ENCODE data around the gene ZNF416.
A peak's percentile ranks its signal among the peaks of the same experiment; 100 is the strongest.

Gene ZNF416

DNA sequence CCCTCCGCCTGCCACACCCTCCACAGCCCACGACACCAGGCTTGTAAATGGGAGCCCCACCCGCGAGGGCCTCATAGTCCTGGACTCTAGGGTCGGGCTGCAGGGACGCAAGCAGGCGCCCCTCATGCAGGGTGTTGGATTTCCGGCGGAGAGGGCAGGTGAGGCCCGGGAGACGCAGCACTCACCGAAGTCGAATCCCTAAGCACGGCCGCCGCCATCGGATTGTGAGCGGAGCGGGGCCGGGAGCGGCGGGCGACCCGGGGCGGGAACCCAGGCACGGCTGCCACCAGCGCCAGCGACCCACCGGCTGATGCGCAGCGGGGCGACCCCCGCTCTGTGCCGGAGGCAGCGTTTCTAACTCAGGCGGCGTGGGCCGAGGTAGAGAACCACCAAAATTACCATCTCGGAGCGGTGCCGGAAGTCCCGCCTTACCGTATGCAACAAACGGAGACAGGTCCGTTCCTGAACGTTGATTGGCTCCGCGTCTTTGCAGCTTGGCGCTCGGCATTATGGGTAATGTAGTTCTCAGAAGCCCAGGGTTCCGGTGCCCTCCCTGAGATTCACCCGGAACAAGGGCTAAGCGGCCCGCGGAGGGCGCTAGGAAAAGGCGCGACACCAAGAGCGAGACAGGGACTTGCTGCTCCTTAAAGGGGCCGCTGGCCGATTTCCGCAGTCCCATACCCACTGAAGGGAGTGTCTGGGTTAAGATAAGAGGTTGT is at the start of gene ZNF416:
TSS of gene ZNF416 (minus strand) at position 425 of the 719 bp plus-strand sequence. CDS start at position 218, 207 bp downstream.
- peak; percentile 80 to 90 for DNase-seq (ENCODE audit: low read depth in 2 of 2)

DNA sequence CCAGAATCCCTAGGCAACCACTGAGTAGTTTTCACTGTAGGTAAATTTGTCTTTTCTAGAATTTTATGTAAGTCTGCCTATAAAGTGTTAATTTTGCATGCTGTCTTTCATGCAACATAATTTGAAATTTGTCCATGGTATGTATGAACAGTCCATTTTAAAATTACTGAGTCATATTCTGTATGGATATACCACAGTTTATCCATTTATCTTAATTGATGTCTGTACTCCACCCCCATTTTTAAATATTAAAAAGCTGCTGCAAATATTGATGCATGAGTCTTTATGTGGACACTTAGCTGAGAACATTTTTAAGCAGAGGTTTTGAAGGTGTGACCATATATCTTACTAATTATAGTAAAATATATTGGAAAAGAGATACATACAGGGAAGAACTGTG is 44.4 kb upstream of the ZNF416 start:
- no peak for DNase-seq (ENCODE audit: low read depth in 2 of 2)

DNA sequence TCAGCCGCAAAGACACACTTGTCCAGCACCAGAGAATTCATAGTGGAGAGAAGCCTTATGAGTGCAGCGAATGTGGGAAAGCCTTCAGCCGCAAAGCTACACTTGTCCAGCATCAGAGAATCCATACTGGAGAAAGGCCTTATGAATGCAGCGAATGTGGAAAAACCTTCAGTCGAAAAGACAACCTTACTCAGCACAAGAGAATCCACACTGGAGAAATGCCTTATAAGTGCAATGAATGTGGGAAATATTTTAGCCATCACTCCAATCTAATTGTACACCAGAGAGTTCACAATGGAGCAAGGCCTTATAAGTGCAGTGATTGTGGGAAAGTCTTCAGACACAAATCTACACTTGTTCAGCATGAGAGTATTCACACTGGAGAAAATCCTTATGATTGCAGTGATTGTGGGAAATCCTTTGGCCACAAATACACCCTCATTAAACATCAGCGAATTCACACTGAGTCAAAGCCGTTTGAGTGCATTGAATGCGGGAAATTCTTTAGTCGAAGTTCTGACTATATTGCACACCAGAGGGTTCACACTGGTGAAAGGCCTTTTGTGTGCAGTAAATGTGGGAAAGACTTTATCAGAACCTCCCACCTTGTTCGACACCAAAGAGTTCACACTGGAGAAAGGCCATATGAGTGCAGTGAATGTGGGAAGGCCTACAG is 42.1 kb upstream of the ZNF416 start:
- DNase-seq (ENCODE audit: low read depth in 2 of 2) = no peak

DNA sequence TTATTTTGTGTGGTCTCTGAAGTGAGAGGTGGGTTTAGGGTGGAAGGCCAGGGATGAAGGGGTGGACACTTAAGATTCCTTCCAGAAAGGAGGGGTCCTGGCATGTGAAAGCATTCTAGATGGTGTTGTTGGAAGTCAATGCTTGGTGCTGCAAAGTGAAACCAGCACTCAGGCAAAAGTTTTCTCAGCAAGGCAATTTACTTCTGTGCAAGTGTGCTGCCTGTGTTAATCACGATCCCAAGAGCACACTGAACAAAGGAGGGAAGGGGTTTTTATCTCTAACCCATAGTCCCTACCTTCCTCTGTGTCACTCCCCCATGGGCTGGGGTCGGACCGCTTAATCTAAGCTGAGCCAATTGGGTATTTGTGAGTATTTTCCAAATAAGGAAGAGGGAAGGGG is 36.6 kb upstream of the ZNF416 start:
- no peak for DNase-seq (ENCODE audit: low read depth in 2 of 2)

DNA sequence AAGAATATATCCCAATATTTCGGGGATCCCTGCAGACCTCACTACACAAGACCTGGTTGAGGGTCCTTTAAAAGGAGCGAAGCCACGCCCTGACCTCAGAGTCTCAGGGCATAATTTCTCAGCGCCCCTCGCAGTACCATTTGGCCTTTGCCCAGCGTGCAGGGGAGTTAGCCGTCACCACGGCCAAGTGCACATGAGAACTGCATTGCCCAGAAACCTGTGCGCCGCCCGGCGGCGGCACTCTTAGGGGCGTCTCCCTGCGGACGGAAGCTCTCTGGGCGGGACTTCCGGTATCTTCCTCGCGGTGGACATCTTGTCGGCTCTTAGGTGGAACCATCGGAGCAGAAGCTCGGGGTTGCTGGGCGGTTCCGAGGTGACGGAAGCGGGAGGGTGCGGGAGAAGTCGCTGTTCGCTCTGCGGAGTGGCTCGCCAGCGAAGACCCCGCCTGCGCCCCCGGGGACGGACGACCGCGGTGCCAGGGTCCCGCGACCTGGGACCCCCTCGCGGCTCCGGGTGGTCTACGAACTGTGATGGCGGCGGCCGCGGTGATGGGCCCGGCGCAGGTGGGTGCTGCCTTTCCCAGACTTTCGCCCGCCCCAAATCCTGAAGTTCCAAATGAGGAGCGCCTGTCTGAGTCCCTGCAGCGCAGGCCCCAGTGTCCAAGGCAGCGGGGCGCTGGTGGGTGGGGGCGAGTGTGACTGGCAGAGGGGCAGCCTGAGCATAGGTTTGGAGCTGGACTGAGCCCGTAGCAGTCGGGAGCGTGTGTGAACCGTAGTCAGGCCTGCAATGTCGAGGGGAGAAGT is 35.4 kb upstream of the ZNF416 start, which contains the start of gene ZNF134:
TSS of gene ZNF134 (plus strand) at position 302 of the 803 bp plus-strand sequence. CDS start 5,227 bp downstream, outside the sequence.
- DNase-seq (ENCODE audit: low read depth in 2 of 2) = peak; percentile 83

- DNase-seq (ENCODE audit: low read depth in 2 of 2) = no peak
These were observed 32.4 kb upstream of the ZNF416 start for GRCh38 chr19:57611113-57611512.

DNA sequence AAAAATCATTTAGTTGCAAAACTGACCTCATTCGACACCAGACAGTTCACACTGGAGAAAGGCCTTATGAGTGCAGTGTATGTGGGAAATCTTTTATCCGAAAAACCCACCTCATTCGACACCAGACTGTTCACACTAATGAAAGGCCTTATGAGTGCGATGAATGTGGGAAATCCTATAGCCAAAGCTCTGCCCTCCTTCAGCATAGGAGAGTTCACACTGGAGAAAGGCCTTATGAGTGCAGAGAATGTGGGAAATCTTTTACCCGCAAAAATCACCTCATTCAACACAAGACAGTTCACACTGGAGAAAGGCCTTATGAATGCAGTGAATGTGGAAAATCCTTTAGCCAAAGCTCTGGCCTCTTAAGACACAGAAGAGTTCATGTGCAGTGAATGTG is 28.2 kb upstream of the ZNF416 start:
- no peak for DNase-seq (ENCODE audit: low read depth in 2 of 2)

DNA sequence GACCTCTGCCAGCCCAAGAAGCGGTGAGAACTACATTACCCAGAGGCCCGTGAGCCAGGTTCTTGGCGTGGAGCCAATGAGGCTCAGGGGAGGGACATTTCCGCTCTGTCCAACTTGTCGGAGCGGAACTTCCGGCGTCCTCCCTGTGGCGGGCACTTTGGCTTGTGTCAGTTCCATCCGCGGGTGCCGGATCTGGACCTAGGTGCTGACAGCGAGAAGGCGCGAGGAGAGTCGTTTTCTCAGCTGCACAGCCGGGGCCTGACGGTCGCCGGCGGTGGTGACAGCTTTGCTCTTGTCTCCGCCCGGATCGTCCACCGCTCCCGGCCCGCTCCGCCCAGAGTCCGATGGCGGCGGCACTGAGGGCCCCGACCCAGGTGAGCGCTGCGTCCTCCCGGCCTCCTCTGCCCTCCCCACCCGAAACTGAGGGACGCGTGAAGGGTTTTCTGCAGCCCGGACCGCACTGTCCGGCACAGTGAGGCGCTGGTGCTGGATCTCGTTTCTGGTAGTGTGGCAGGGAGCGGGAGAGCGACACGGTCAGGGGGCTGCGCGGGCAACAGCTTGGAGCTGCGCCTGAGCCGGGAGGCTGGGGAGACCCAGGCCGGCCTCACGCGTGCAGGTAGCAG is 21.2 kb upstream of the ZNF416 start, which contains the start of gene ZNF530:
TSS of gene ZNF530 (plus strand) at position 125 of the 623 bp plus-strand sequence. CDS start 4,461 bp downstream, outside the sequence.
- DNase-seq (ENCODE audit: low read depth in 2 of 2) = peak; percentile 76 to 83

DNA sequence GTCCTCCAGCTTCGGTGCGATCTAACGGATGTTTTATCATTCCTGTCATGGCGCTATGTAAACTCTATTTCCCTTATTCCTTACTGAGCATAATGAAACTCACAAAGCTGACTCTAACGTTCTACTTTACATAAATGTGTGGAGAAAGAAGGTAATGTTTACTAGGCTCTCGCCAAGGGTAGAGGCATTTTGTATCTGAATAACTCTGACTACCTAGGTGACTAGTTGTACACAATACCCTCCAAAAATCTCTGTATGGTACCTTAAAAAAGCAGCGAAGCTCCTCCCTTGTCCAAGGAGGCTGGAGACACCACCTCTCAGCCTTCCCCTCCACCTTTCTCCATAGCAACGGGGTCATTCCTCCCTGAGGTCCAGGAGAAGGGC is 20.7 kb upstream of the ZNF416 start:
- DNase-seq (ENCODE audit: low read depth in 2 of 2) = no peak

DNA sequence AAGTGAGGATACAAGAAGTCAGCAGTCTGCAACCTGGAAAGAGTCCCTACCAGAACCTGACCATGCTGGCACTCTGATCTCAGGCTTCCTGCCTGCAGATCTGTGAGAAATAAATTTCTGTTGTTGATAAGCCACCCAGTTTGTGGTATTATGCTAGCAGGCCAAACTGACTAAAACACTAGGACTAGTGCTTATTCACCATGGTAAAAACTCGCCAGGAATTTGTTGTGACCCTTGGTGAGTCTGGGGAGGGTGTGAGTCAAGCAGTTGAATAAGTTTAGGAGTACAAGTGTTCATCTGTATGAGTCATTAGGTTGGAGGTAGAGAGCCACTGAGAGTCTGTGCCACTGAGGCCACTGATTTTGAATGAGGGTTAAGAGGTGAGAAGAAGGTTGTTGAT is 8.8 kb upstream of the ZNF416 start:
- DNase-seq (ENCODE audit: low read depth in 2 of 2) = no peak

- peak; percentile 68 to 79 for DNase-seq (ENCODE audit: low read depth in 2 of 2)
These were observed 5.1 kb upstream of the ZNF416 start, which contains the start of gene ZIK1 for GRCh38 chr19:57583521-57584416. TSS of gene ZIK1 (plus strand) at chr19:57584145. CDS start at chr19:57584357, 212 bp downstream.

DNA sequence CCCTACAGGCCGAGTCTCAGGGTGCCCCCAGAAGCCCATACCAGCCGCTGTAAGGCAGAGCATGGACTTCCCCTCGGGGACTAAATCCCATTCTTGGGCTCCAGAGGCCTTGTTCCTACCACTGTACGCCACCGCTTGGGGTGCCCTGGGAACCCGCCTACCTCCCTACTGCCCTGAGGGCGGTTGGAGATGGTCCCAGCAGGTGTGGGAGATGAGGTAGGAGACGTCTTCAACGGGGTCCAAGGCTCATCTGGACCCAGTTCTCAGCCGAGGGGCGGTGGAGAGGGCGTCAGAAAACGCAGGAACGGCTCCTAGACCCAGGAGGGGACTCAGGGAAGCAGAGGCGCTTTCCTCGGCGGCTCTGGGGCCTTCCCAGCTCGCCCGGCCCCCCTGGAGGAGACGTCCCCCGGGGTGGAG is 4.4 kb upstream of the ZNF416 start:
- DNase-seq (ENCODE audit: low read depth in 2 of 2) = no peak

DNA sequence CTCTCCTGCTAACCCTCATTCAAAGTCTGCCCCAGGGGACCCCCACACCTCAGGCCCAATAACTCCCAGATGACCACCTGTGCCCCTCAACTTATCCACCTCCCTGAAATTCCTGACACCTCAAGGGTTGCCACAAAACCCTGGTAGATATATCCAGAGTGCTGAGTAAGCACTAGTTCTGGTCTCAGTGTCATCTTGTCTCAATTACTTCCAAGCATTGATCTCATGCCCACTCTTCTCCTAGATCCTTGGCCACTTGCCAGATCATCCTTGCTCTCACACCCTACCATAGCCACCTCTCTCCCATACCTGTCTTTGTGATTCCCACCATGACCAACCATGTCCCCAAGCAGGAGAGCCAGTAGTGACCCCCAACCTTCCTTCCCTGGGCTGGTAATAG is 2.0 kb downstream of the ZNF416 start:
- DNase-seq (ENCODE audit: low read depth in 2 of 2) = no peak

GRCh38 chr19:57572415-57572947 is 6.2 kb downstream of the ZNF416 start:
- no peak for DNase-seq (ENCODE audit: low read depth in 2 of 2)

DNA sequence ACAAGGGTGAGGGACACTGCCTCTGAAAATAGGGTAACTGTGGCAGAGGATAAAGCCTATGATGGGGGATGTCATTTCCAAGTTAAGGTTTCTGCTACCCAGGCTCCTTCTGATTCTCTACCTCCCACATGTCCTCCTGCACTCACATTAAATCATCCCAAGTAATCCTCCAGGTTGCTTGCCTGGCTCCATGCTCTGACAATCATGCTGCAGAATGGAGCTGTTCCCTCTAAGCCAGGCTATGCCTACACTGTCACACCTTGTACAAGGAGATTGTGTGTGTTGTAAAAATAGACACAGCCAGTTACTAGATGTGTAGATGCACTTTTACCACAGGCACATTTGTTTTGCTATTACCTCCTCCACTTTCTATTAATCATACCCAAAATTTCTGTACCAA is 8.0 kb downstream of the ZNF416 start:
- no peak for DNase-seq (ENCODE audit: low read depth in 2 of 2)

DNA sequence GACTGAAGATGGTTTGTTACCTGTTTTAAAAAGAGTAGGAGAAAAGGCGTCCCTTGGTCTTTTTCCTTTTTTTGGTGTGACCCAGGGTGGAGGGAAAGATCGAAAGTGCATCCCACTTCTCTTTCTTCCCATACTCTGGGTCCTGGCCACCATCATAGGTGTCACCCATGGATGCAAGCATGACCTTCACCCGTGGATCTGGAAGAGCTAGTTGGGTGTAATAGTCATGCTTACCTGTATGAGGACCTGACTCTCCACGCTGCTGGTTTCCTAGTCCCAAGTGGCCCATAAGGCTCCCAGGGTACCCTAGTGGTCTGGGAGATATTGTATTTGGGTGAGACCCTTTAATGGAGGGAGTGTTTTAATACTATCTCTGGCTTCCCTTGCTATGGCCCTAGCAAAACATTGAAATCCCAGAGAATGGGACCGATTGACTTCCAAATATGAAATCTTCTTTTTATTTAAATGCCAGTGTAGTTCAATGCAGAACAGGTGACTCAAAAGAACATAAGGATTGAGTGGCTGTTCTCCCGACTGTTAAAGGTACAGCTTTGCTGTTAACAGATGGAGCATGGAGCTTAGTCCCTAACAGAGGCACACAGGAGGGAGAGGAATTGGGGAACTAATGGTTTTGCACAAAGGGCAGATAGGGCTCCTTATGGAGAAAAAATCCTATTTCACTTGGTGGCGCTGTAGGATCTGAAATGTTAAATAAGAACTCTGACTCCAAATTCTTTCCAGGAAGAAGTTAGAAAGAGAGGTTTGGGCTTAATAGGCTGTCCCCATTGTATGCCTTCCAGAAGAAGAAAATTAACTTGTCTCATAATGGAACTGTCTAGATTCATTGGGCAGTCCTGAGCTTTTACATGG is 12.1 kb downstream of the ZNF416 start:
- DNase-seq (ENCODE audit: low read depth in 2 of 2) = no peak

DNA sequence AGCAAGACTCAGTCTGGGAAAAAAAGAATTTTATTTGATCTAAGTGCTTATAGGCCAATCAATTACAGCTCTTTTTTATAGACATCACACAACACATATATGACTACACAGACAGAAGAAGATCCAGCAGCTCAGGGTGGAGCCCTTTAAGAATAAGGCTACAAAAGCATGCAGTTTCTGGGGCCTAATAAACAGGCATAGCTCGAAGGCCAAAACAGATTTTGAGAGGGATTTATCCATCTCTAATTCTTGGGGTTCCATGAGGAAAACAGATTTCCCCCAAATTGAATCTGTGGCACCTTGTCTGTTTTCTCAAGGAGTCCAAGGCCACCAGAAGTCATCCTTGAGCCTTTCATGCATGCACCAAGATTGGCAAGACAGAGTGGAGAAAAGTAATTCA is 15.2 kb downstream of the ZNF416 start:
- DNase-seq (ENCODE audit: low read depth in 2 of 2) = no peak

- DNase-seq (ENCODE audit: low read depth in 2 of 2) = no peak
These were observed 18.6 kb downstream of the ZNF416 start for GRCh38 chr19:57560049-57560491.

- DNase-seq (ENCODE audit: low read depth in 2 of 2) = peak; percentile 79 to 81
These were observed 19.2 kb downstream of the ZNF416 start, which contains the start of gene ZNF550 for GRCh38 chr19:57559404-57560025. TSS of gene ZNF550 (minus strand) at chr19:57559863. CDS start at chr19:57559682, 181 bp downstream.

Data from stimulated activated CD4-positive, alpha-beta T cell treated with anti-CD3 and anti-CD28 coated beads, Interleukin-1b, Interleukin-23, amount 100 ng/mL, for 4 hours (primary cell).